GM18508 (cell line): ENCODE data around the gene RFC3.

Experiments used
- ATAC-seq: cut with Tn5 transposase; IDR thresholded peaks from one replicate; pipeline ENCODE4 v1.9.1; 2021; ENCODE audit warnings: moderate number of reproducible peaks; ENCODE audit not compliant: insufficient read depth, unreplicated experiment

RFC3 gene

DNA sequence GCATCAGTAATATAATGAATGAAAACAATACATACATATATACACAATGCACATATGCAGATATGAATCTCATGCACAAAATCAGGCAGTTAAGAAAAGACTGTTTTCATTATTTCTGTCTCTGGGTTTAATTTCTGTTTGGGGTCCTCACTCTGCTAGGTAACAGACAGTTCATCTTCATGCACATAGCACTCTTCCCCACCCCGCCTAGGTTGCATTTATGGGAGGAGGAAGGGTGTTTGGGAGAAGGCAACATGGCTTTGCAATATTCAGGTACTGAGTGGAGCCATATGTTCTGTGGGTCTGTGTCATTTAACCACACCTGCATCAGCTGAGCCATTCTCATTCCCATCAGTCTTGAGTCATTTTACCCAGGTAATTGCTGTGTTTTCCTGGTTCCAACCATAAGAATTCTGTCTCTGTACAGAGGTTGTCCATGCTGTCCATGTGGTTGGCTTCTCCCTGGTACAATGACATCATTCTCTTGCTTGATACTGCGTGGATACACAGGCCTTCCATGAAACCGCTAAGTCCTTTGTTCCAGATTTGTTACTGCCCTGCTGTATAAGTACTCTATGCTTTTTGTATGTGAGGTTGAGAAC, 45.3 kb downstream of the RFC3 start:
- ATAC-seq = no peak

DNA sequence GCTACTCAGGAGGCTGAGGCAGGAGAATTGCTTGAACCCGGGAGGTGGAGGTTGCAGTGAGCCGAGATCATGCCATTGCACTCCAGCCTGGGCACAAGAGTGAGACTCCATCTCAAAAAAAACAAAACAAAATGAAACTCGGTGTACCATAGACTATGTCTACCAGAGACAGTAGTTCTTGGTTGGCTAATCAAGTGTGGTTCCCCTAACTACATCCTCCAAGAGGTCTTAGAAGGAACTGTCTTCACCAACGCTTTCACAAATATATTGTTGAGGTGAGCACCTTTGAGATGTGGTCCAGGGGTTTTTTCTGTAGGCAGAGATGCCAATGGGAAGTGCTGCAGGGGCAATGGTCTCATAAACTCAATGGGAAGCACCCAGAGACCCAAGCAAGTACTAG, 48.0 kb downstream of the RFC3 start:
- peak; percentile 89 for ATAC-seq

- ATAC-seq = no peak
Measured at GRCh38 chr13:33867472-33867871, 49.5 kb downstream of the RFC3 start.

- no peak for ATAC-seq
Measured at GRCh38 chr13:33868343-33868994, 50.5 kb downstream of the RFC3 start.

GRCh38 chr13:33869005-33869404, 51.1 kb downstream of the RFC3 start:
- ATAC-seq = no peak

DNA sequence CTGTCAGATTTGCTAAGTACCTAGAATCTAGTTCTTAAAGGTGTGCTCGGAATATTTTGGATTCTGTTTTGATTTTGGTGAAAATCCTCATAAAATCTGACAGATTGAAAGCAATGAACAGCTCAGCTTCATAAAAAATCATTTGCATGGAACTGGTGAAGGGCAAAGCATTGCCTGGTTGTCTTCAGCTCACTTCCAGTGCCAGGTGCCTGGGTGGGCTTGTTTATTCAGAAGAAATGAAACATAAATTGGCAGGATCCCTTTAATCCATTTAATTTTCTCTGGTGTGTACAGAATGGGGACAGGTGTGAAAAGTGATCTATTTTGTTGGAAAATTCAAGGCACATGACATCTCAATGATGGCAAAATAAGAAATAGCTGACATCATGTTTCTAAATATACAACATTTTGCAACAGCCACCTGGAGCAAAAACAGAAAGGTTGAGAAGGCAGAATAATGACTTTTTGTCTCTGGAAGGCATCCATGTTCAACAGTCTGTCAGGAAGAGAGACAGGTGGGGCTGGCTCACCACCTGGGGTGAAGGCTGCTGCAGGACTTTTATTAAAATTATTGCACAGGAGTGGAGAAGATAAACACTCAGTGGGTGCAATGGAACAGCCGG, 52.2 kb downstream of the RFC3 start:
- ATAC-seq = no peak

- no peak for ATAC-seq
Measured at GRCh38 chr13:33871207-33872004, 53.5 kb downstream of the RFC3 start.

- ATAC-seq = no peak
Measured at GRCh38 chr13:33872005-33872351, 54.0 kb downstream of the RFC3 start.

GRCh38 chr13:33873251-33873908, 55.4 kb downstream of the RFC3 start:
- no peak for ATAC-seq

- no peak for ATAC-seq
Measured at GRCh38 chr13:33874871-33875270, 56.9 kb downstream of the RFC3 start.

- no peak for ATAC-seq
Measured at GRCh38 chr13:33875618-33876401, 57.9 kb downstream of the RFC3 start.

DNA sequence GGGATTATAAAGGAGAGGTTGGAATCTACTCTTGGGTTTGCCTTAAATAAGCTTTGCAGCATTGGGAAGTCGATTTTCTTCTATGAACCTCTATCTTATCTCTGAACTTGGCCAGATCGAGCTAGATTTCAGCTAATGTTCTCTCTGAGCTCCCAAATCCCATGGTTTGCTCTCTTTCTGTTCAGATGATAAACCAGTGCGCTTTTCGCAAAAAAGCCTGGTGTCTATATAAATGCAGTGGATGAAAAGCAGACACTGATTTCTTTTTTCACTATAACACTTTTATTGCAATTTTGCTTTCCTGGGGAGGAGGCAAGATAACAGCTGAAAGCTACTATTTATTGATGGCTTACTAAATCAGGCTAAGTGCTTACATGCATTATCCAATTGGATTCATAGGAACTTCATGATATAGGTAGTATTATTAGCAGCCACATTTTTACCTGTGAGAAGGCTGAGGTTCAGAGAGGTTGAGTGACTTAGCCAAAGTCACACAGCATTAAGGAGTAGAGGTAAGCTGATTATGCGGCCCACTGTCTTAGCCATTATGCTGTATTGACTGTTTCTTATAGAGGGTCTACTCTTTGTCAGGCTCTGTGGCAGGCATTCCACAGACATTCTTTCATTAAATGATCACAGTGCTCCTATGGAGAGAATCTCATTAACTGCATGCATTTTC, 58.9 kb downstream of the RFC3 start:
- ATAC-seq = no peak

DNA sequence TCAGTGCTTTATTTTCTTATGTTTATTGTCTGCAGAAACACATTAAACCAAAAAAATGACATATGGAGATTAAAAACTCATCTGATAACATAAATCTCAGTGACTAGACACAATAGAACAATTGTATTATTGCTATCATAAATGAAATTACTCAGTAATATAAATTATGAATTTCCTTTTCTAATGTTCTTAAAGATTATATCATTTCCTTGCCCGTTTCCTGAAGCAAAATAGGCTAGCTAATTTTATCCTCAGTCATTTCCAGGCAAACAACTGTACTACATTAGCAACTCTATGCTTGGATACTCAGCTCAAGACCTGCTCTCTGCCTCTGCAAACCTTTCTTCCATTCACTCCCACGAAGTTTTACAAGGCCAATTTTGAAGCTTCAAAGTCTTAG, 61.2 kb downstream of the RFC3 start:
- no peak for ATAC-seq

GRCh38 chr13:33882804-33883203, 64.9 kb downstream of the RFC3 start:
- ATAC-seq = no peak

DNA sequence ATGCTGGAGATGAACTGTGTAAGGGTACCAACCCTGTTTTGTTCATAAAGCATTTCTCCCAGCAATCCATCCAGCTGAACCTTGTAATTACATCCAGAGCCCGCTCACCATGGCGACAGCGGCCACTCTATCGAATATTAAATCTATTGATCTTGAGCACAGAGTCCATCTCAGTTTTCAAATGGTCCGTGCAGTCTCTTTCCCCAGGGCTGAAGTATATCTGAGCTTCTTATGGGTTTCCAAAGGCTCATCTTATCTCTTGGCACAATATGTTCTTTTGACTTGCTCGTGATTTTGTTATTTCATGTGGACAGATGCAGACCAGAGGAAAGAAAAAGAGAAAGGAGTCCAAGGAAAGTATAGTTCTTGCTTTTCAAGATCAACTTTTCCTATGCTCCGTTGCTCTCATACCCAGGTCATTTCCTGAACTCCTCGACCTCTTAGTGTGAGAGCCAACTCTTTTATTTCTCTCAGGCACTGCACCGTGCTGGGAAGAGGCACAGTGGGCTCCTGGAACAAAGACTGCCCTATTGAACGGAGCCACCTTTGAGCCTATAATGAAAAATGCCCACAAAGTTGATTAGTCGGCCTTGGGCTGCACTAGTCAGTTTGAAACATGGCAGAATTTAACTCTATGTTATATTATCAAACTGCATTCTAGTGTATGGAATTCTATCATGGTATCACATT, 66.7 kb downstream of the RFC3 start:
- no peak for ATAC-seq
